Prostate gland (tissue), 2 donors: Measurements from ENCODE around the gene BCR. TPM values are rescaled to one million over a fixed set of nuclear protein-coding genes. Genes with fewer than 3 reads are reported as not detected.
"Not testable (repeated sequence)": the region's sequence is repeated elsewhere in the genome, so short reads cannot be mapped to it uniquely, and the experiment has no call there.

ENCODE experiments used
- DNase-seq: peaks from one replicate; pipeline ENCODE4 v3.0.0-alpha.2; 2019; ENCODE audit warnings: low spot score
- H3K27ac ChIP-seq, 2 donors: fragments of 200-600 bp; sonication (generic); 2 replicates each; pipeline ENCODE4 v1.5.1; 2017 to 2019
- H3K27me3 ChIP-seq: fragments of 200-600 bp; sonication (generic); replicated peaks from 2 replicates; pipeline ENCODE4 v1.5.1; 2019; ENCODE audit not compliant: insufficient read depth
- H3K36me3 ChIP-seq, 2 donors: fragments of 200-600 bp; sonication (generic); 1 replicate in 1 of 2; 2 replicates in 1 of 2; pipeline versions ENCODE4 v1.5.1 to v1.8.1; 2017 to 2019
- H3K4me1 ChIP-seq: fragments of 200-600 bp; sonication (generic); replicated peaks from 2 replicates; pipeline ENCODE4 v1.5.1; 2019
- H3K4me3 ChIP-seq, 2 donors: fragments of 200-600 bp; sonication (generic); 2 replicates each; pipeline ENCODE4 v1.5.1; 2017 to 2019
- H3K9me3 ChIP-seq: fragments of 200-600 bp; sonication (generic); 2 replicates; pipeline ENCODE4 v1.5.1; 2017
- POLR2A ChIP-seq: fragments of 450-650 bp; IDR thresholded peaks from one replicate; pipeline ENCODE4 v1.6.1; 2016; ENCODE audit warnings: antibody characterized with exemption, mild to moderate bottlenecking
- POLR2AphosphoS5 ChIP-seq: sonication (generic); formaldehyde crosslinking; IDR thresholded peaks from one replicate; pipeline ENCODE4 v1.6.1; 2017; ENCODE audit warnings: antibody characterized with exemption
- WGBS: methylation state at CpG from one replicate; pipeline ENCODE4 v1.1.5; 2018; 5-methylcytosine and 5-hydroxymethylcytosine counted together
- intact Hi-C: fragments of 100-400 bp; cut with DNase I; formaldehyde crosslinking; loops from one replicate; pipeline ENCODE4 v1.14.2; 2022
- total RNA-seq, 2 donors: library from RNA; depleted of rRNA; stranded (reverse); fragments of >200 nt; gene quantifications; one replicate each; pipeline ENCODE4 v1.1.0, GENCODE V29; 2016
- TF ChIP-seq, protein P1 (sequence below), 4 experiments: fragments of 200-600 bp in 2 of 4; fragments of 450-650 bp in 2 of 4; sonication (generic) in 2 of 4; IDR thresholded peaks; 1 replicate in 3 of 4; 2 replicates in 1 of 4; pipeline ENCODE4 v1.5.1; 2016 to 2019; ENCODE audit warnings: antibody characterized with exemption in 4 of 4, mild to moderate bottlenecking in 2 of 4, moderate library complexity in 2 of 4

BCR gene
- total RNA-seq, 2 donors from 2014 or later = 32.7 to 88.8 TPM

DNA sequence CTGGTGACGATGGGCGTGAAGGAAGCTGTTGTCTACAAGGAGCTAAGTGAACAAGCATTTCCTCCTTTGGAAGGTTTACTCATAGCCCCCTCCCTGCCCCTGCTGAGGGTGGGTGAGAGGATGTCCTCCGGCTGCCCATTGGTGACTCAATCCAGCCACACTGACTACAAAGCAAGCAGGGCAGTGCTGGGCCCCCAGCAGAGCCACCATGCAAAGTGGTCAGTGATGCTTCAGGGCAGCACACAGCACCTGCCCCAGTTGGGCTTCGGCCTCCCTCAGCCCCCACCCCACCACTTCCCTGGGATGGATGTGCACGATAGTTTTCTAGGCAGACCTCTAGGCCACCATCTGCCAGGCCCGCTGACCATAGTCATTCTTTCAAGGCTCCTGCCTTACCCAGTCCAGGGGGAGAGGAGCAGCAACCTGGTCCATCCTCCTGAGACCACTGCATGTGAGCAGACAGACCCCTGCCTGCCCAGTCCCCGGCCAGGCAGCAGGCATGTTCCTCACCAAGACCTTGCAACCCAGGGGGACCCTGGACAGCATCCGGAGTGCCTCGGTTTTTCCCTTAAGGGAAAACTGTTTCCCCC is 125.1 kb downstream of the BCR start:
- 59% methylated on average over 9 of the region's 9 CpGs for WGBS
- intact Hi-C loops = loop anchor here (10.0 kb wide), 1 partner anchor 219 kb away; no protein-coding TSS in a partner anchor
- Histone ChIP-seq H3K4me1 (no peaks in the 10 kb centered on the region), H3K4me3 (no peak overlapping the region), H3K27ac (peak overlapping the region; percentile 69 to 79), H3K36me3 (no peaks in the 10 kb centered on the region), H3K9me3 (no peaks in the 10 kb centered on the region), H3K27me3 (no peaks in the 10 kb centered on the region)
- TF ChIP-seq POLR2AphosphoS5 = no peak
- no peak for TF ChIP-seq POLR2A
- TF ChIP-seq, protein P1, sequence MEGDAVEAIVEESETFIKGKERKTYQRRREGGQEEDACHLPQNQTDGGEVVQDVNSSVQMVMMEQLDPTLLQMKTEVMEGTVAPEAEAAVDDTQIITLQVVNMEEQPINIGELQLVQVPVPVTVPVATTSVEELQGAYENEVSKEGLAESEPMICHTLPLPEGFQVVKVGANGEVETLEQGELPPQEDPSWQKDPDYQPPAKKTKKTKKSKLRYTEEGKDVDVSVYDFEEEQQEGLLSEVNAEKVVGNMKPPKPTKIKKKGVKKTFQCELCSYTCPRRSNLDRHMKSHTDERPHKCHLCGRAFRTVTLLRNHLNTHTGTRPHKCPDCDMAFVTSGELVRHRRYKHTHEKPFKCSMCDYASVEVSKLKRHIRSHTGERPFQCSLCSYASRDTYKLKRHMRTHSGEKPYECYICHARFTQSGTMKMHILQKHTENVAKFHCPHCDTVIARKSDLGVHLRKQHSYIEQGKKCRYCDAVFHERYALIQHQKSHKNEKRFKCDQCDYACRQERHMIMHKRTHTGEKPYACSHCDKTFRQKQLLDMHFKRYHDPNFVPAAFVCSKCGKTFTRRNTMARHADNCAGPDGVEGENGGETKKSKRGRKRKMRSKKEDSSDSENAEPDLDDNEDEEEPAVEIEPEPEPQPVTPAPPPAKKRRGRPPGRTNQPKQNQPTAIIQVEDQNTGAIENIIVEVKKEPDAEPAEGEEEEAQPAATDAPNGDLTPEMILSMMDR (IDR thresholded peaks at IDR 0.05) = no peak
- DNase-seq = no peak

DNA sequence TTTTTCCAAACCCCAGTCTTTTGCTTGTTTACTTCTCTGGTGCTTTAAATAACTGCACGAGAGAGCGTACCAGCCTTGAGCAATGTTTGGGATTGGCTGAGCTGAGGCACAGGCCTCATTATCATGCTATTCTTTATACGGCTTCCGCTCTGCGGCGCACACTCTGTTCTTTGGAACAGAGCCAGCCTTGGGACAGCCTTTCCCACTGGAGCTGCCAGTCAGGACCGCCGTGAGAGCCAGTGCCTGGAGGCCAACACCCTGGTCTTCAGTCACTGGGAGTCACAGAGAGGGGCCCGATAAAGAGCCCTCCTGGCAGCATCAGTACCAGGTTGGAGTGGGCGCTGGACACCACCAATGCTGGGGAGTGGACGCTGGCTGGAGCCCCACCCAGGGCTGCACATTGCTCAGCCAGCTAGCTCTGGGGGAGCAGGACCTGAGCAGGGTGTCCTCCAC is 125.6 kb downstream of the BCR start:
- peak overlapping the region; percentile 69 to 79 for H3K27ac ChIP-seq
- intact Hi-C loops = loop anchor here (10.0 kb wide), 1 partner anchor 219 kb away; no protein-coding TSS in a partner anchor
- WGBS = 35% methylated on average over 9 of the region's 11 CpGs

DNA sequence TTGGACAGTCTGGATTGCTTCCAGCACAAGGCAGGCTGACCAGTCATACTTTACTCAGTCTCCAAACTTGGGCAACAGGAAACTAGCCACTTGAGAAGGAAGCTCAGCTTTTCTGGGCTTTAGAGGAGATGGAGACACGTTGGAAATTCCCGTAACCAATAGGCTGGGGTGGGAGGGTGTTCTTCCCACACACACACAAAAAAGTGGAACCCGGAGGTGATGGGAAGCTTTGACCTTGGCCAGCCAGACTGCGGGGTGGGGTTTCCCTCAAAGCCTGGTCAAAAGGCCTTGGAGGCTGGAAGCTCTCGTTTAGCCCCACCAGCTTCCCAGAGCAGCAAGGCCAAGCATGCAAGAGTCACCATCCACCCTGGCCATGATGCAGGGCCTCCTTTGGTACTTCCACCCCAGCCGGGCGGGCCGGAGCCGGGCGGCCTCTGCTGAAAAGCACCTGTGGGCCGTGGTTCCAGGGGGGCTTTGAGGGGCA is 126.2 kb downstream of the BCR start:
- 92% methylated on average over 11 of the region's 11 CpGs for WGBS
- Histone ChIP-seq H3K36me3 (no peaks in the 10 kb centered on the region), H3K9me3 (no peaks in the 10 kb centered on the region), H3K27ac (peak overlapping the region; percentile 66 to 73), H3K4me3 (no peak overlapping the region), H3K27me3 (no peaks in the 10 kb centered on the region), H3K4me1 (no peaks in the 10 kb centered on the region)
- DNase-seq = no peak
- TF ChIP-seq POLR2AphosphoS5 (no peak), POLR2A (no peak)
- TF ChIP-seq, protein P1 (IDR thresholded peaks at IDR 0.05) = no peak
- intact Hi-C loops = loop anchor here (10.0 kb wide), 1 partner anchor 218 kb away; no protein-coding TSS in a partner anchor

More for the DNA sequence above, 125.6 kb downstream of the BCR start:
- Histone ChIP-seq H3K27me3 (no peaks in the 10 kb centered on the region), H3K4me1 (no peaks in the 10 kb centered on the region), H3K4me3 (no peak overlapping the region), H3K36me3 (no peaks in the 10 kb centered on the region), H3K9me3 (no peaks in the 10 kb centered on the region)
- DNase-seq = peak; percentile 33
- TF ChIP-seq, protein P1 (IDR thresholded peaks at IDR 0.05) = no peak
- TF ChIP-seq POLR2AphosphoS5 (peak; percentile 80), POLR2A (no peak)

DNA sequence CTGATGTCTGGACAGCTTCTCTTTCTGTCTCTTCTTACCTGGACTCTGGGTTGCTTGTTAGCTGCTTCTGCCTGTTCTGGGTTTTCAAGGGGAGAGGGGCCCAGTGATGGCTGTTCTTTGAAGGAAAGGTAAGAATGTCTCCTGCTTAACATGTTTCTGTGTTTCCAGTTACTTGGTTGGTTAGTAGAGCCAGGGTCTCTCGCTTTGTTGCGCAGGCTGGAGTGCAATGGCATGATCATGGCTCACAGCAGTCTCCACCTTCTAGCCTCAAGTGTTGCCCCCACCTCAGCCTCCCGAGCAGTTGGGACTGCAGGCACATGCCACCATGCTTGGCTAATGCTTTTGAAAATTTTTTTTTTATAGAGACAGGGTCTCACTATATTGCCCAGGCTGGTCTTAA is 126.6 kb downstream of the BCR start:
- DNase-seq = no peak
- TF ChIP-seq POLR2AphosphoS5 (no peak), POLR2A (no peak)
- TF ChIP-seq, protein P1 (IDR thresholded peaks at IDR 0.05) = no peak
- WGBS = 97% methylated on average over 3 of the region's 3 CpGs

DNA sequence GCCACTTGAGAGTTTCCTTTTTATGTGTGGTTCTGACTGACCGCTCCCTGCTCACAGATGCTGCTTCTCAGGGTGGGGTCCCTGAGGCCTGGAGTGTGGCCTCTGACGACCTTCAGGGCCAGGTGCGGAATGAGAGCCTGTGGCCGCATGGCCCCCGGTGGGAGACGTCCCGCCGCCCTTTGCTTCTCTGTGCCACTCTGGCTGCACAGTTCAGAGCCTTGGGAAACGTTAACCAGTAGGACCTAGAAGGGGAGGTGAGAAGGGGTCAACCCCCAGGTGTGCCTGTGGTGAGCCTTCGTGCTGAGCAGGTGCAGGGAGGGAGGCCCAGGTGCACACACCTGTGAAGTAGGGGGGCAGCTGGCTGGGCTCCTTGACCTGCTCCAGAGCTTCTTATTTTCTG is 127.2 kb downstream of the BCR start:
- H3K4me1 ChIP-seq, H3K36me3 ChIP-seq, H3K27ac ChIP-seq, H3K4me3 ChIP-seq, H3K27me3 ChIP-seq, H3K9me3 ChIP-seq, DNase-seq: not testable (repeated sequence)
- WGBS = 78% methylated on average over 6 of the region's 10 CpGs
- intact Hi-C loops = loop anchor here (10.0 kb wide), 1 partner anchor 217 kb away; no protein-coding TSS in a partner anchor

More for the DNA sequence above, 126.6 kb downstream of the BCR start:
- Histone ChIP-seq H3K36me3 (no peaks in the 10 kb centered on the region), H3K27me3 (no peaks in the 10 kb centered on the region), H3K4me3 (no peak overlapping the region), H3K27ac (peak overlapping the region; percentile 66 to 73), H3K4me1 (no peaks in the 10 kb centered on the region), H3K9me3 (no peaks in the 10 kb centered on the region)
- intact Hi-C loops = loop anchor here (10.0 kb wide), 1 partner anchor 218 kb away; no protein-coding TSS in a partner anchor

DNA sequence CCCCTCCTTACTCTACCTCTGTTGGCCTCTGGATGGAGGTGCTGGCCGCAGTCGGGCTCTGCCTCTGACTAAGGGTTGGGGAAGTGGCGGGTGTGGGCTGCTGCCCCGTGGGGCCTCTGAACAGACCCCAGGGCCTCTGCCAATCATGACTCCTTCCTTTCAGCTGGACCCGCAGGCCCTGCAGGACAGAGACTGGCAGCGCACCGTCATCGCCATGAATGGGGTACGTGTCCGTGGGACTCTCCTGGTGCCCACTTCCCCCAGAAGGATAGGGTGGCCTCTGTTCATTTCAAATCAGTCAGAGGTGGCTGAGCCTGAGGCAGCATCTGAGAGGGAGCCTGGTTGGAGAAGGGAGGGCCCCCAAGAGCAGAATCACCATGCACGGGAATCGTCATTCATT is 129.0 kb downstream of the BCR start:
- H3K27me3 ChIP-seq, H3K4me3 ChIP-seq, H3K27ac ChIP-seq, H3K4me1 ChIP-seq, DNase-seq, H3K36me3 ChIP-seq, H3K9me3 ChIP-seq: not testable (repeated sequence)
- intact Hi-C loops = loop anchor here (10.0 kb wide), 1 partner anchor 216 kb away; no protein-coding TSS in a partner anchor
- WGBS = 84% methylated on average over 8 of the region's 12 CpGs

DNA sequence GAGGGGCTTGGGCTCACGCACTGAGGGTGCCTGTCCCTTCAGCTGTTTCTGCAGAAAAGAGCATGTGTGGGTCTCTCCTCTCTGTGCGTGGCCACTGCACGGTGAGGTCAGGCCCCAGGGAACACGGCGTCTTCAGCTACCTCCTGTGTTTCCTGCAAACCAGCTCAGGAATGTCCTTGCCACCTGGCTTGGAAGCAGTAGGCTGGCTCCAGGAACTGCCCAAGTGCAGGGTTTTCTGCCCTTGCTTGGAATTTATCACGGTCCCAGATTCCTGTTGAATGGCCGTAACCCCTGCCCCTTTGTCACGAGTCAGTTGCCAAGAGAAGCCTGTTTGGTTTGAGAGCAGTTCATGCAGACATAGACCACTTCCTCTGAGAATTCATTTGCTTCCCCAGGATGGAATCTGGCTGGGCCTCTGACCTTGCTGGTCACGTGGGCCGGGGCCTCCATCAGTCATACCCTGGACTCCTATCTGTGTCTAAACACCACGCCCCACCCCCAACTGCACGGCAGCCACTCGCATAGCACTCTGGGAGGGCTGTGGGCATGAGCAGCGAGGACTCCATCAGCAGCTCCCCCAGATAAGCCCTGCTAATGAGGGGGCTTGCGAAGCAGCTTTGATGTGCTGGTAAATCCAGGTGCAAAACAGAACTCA is 130.3 kb downstream of the BCR start:
- not testable (repeated sequence) for H3K4me1 ChIP-seq, H3K36me3 ChIP-seq, H3K4me3 ChIP-seq, DNase-seq, H3K9me3 ChIP-seq, H3K27me3 ChIP-seq, H3K27ac ChIP-seq
- WGBS = 55% methylated on average over 6 of the region's 15 CpGs
- intact Hi-C loops = loop anchor here (5.0 kb wide), 1 partner anchor 77 kb away; no protein-coding TSS in a partner anchor
